KMS-11 (cell line): Measurements from ENCODE around the gene SPATA21.

Experiments used
- H2AFZ ChIP-seq: fragments of 200-600 bp; sonication (generic); 2 replicates; pipeline ENCODE4 v1.6.1; 2016; ENCODE audit warnings: antibody characterized with exemption, mixed run types, low read depth
- H3K27ac ChIP-seq: fragments of 200-600 bp; sonication (generic); 2 replicates; pipeline ENCODE4 v1.6.1; 2016; ENCODE audit warnings: mild to moderate bottlenecking, mixed run types
- H3K27me3 ChIP-seq: fragments of 200-600 bp; sonication (generic); 2 replicates; pipeline ENCODE4 v1.6.1; 2017; ENCODE audit warnings: mild to moderate bottlenecking, low read depth, mixed run types, moderate library complexity; ENCODE audit not compliant: insufficient read depth
- H3K36me3 ChIP-seq: fragments of 200-600 bp; sonication (generic); 2 replicates; pipeline ENCODE4 v1.6.1; 2017; ENCODE audit warnings: mild to moderate bottlenecking, mixed run types; ENCODE audit not compliant: insufficient read depth
- H3K4me1 ChIP-seq: fragments of 200-600 bp; sonication (generic); 2 replicates; pipeline ENCODE4 v1.6.1; 2016; ENCODE audit warnings: mild to moderate bottlenecking, low read depth, mixed run types; ENCODE audit not compliant: poor library complexity, severe bottlenecking
- H3K4me2 ChIP-seq: fragments of 200-600 bp; sonication (generic); 2 replicates; pipeline ENCODE4 v1.7.0; 2016; ENCODE audit warnings: mild to moderate bottlenecking, mixed run types
- H3K4me3 ChIP-seq: fragments of 200-600 bp; sonication (generic); IDR thresholded peaks from 2 replicates; pipeline ENCODE4 v1.6.1; 2017; ENCODE audit warnings: low read depth, low read length, mixed read lengths; ENCODE audit not compliant: insufficient read depth
- H3K79me2 ChIP-seq: fragments of 200-600 bp; sonication (generic); 2 replicates; pipeline ENCODE4 v1.6.1; 2016; ENCODE audit warnings: low read depth, mixed run types; ENCODE audit not compliant: insufficient read depth
- H3K9ac ChIP-seq: fragments of 200-600 bp; sonication (generic); 2 replicates; pipeline ENCODE4 v1.6.1; 2016; ENCODE audit warnings: mild to moderate bottlenecking, mixed run types
- H4K20me1 ChIP-seq: fragments of 200-600 bp; sonication (generic); 2 replicates; pipeline ENCODE4 v1.6.1; 2016; ENCODE audit warnings: mild to moderate bottlenecking, mixed run types; ENCODE audit not compliant: insufficient read depth
- CTCF ChIP-seq: fragments of 200-600 bp; sonication (generic); conservative IDR thresholded peaks from 2 replicates; pipeline ENCODE4 v1.6.1; 2017; ENCODE audit warnings: low read depth, mild to moderate bottlenecking, antibody characterized with exemption, low read length, moderate library complexity, mixed read lengths

Gene SPATA21

GRCh38 chr1:16445052-16445451, 7.8 kb upstream of the SPATA21 start:
- H2AFZ ChIP-seq: no peak overlapping the region
- peak overlapping the region; percentile 99 for H3K4me2 ChIP-seq
- H3K27ac ChIP-seq: peak overlapping the region; percentile 81

GRCh38 chr1:16443975-16444770, 6.9 kb upstream of the SPATA21 start:
- Histone ChIP-seq H3K27ac (peak overlapping the region; percentile 81), H3K36me3 (no peaks in the 10 kb centered on the region), H3K9ac (peak overlapping the region; percentile 37; the same call in 1 of the 2 replicates), H3K79me2 (peaks cover 49% of the 10 kb centered on the region), H3K27me3 (no peaks in the 10 kb centered on the region), H3K4me2 (peak overlapping the region; percentile 99), H3K4me1 (peaks cover 56% of the 10 kb centered on the region), H3K4me3 (no peak overlapping the region), H2AFZ (no peak overlapping the region), H4K20me1 (no peaks in the 10 kb centered on the region)
- no peak for TF ChIP-seq CTCF

More at GRCh38 chr1:16445052-16445451, 7.8 kb upstream of the SPATA21 start:
- Histone ChIP-seq H3K36me3 (no peaks in the 10 kb centered on the region), H3K9ac (no peak overlapping the region; the same call in 1 of the 2 replicates), H4K20me1 (no peaks in the 10 kb centered on the region), H3K4me1 (peaks cover 52% of the 10 kb centered on the region), H3K4me3 (no peak overlapping the region), H3K27me3 (no peaks in the 10 kb centered on the region), H3K79me2 (peaks cover 49% of the 10 kb centered on the region)
- TF ChIP-seq CTCF: no peak

GRCh38 chr1:16442941-16443340, 5.7 kb upstream of the SPATA21 start:
- H3K27me3 ChIP-seq: no peaks in the 10 kb centered on the region
- H2AFZ ChIP-seq: no peak overlapping the region
- no peak overlapping the region; the same call in 1 of the 2 replicates for H3K9ac ChIP-seq
- no peaks in the 10 kb centered on the region for H4K20me1 ChIP-seq
- peak overlapping the region; percentile 99 for H3K4me2 ChIP-seq
- peaks cover 49% of the 10 kb centered on the region for H3K79me2 ChIP-seq
- H3K4me1 ChIP-seq: peaks cover 68% of the 10 kb centered on the region
- no peaks in the 10 kb centered on the region for H3K36me3 ChIP-seq
- peak overlapping the region; percentile 81 for H3K27ac ChIP-seq
- TF ChIP-seq CTCF: no peak
- no peak overlapping the region for H3K4me3 ChIP-seq

GRCh38 chr1:16442265-16442664, 5.0 kb upstream of the SPATA21 start:
- peak overlapping the region; percentile 81; the same call in 1 of the 2 replicates for H3K27ac ChIP-seq
- peak overlapping the region; percentile 4 for H3K4me3 ChIP-seq
- H3K27me3 ChIP-seq: no peaks in the 10 kb centered on the region
- no peak for TF ChIP-seq CTCF
- no peak overlapping the region for H2AFZ ChIP-seq
- peaks cover 49% of the 10 kb centered on the region for H3K79me2 ChIP-seq
- H4K20me1 ChIP-seq: no peaks in the 10 kb centered on the region
- H3K9ac ChIP-seq: no peak overlapping the region
- no peaks in the 10 kb centered on the region for H3K36me3 ChIP-seq
- peak overlapping the region; percentile 99 for H3K4me2 ChIP-seq
- H3K4me1 ChIP-seq: peaks cover 69% of the 10 kb centered on the region
